Upper lobe of right lung (tissue), 1 donor: Measurements from ENCODE around the gene PPP4R4. TPM values are rescaled to one million over a fixed set of nuclear protein-coding genes. Genes with fewer than 3 reads are reported as not detected.
"Not testable (repeated sequence)": the region's sequence is repeated elsewhere in the genome, so short reads cannot be mapped to it uniquely, and the experiment has no call there.

ENCODE experiments used
- ATAC-seq: fragments of 200-7000 bp; cut with Tn5 transposase; one replicate; pipeline ENCODE4 v1.9.1; 2020; ENCODE audit warnings: mild to moderate bottlenecking, moderate library complexity
- DNase-seq: peaks from one replicate; pipeline ENCODE4 v3.0.0-alpha.2; 2020
- H3K27ac ChIP-seq: fragments of 200-600 bp; one replicate; pipeline ENCODE4 v1.8.0; 2022
- H3K27me3 ChIP-seq: fragments of 200-600 bp; one replicate; pipeline ENCODE4 v1.8.0; 2022; ENCODE audit warnings: mild to moderate bottlenecking
- H3K36me3 ChIP-seq: fragments of 200-600 bp; one replicate; pipeline ENCODE4 v1.8.0; 2022
- H3K4me1 ChIP-seq: fragments of 200-600 bp; one replicate; pipeline ENCODE4 v1.8.0; 2022
- H3K4me3 ChIP-seq: fragments of 200-600 bp; one replicate; pipeline ENCODE4 v1.8.0; 2022; ENCODE audit warnings: mild to moderate bottlenecking
- H3K9me3 ChIP-seq: fragments of 200-600 bp; one replicate; pipeline ENCODE4 v1.8.0; 2022
- intact Hi-C: fragments of 100-400 bp; cut with DNase I; formaldehyde crosslinking; loops from one replicate; pipeline ENCODE4 v1.11.0; 2022
- total RNA-seq: library from RNA; stranded (reverse); fragmentation: NEBNext Ultra II Directional; extraction: Animal tissue kit (Norgen Biotek cat#: 25700); gene quantifications from one replicate; pipeline ENCODE4 v1.2.1, GENCODE V29; 2021
- TF ChIP-seq, protein P1 (sequence below): fragments of 200-600 bp; IDR thresholded peaks from one replicate; pipeline ENCODE4 v1.8.0; 2022; ENCODE audit warnings: antibody characterized with exemption
- donor health status: DM: no; HTN: yes; CAD: no; lungs with severe emphysema.

The PPP4R4 gene
- total RNA-seq, 1 donor from 2014 or later: 2.2 TPM

DNA sequence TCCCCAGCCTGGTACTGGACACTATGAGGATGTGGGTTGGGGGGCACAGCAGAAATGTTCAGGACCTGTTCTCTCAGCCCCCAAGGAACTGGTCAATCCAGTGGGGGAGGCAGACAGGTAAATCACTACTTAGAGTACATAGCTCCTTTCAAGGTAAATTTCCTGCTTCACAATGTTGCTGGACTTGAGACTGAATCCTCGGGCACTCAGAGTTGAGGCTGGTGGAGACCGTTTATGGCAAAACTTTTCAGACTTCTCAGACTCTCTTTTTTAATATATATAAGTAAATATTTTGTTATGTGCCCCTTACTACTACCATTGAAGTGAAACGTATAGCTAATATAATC, 119.4 kb downstream of the PPP4R4 start:
- intact Hi-C loops: no loop called here
- Histone ChIP-seq H3K4me3 (no peak overlapping the region), H3K9me3 (no peaks in the 10 kb centered on the region), H3K27ac (no peak overlapping the region), H3K4me1 (no peaks in the 10 kb centered on the region), H3K27me3 (no peaks in the 10 kb centered on the region), H3K36me3 (no peaks in the 10 kb centered on the region)
- TF ChIP-seq, protein P1, sequence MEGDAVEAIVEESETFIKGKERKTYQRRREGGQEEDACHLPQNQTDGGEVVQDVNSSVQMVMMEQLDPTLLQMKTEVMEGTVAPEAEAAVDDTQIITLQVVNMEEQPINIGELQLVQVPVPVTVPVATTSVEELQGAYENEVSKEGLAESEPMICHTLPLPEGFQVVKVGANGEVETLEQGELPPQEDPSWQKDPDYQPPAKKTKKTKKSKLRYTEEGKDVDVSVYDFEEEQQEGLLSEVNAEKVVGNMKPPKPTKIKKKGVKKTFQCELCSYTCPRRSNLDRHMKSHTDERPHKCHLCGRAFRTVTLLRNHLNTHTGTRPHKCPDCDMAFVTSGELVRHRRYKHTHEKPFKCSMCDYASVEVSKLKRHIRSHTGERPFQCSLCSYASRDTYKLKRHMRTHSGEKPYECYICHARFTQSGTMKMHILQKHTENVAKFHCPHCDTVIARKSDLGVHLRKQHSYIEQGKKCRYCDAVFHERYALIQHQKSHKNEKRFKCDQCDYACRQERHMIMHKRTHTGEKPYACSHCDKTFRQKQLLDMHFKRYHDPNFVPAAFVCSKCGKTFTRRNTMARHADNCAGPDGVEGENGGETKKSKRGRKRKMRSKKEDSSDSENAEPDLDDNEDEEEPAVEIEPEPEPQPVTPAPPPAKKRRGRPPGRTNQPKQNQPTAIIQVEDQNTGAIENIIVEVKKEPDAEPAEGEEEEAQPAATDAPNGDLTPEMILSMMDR: no peak
- ATAC-seq (no peak), DNase-seq (no peak)

DNA sequence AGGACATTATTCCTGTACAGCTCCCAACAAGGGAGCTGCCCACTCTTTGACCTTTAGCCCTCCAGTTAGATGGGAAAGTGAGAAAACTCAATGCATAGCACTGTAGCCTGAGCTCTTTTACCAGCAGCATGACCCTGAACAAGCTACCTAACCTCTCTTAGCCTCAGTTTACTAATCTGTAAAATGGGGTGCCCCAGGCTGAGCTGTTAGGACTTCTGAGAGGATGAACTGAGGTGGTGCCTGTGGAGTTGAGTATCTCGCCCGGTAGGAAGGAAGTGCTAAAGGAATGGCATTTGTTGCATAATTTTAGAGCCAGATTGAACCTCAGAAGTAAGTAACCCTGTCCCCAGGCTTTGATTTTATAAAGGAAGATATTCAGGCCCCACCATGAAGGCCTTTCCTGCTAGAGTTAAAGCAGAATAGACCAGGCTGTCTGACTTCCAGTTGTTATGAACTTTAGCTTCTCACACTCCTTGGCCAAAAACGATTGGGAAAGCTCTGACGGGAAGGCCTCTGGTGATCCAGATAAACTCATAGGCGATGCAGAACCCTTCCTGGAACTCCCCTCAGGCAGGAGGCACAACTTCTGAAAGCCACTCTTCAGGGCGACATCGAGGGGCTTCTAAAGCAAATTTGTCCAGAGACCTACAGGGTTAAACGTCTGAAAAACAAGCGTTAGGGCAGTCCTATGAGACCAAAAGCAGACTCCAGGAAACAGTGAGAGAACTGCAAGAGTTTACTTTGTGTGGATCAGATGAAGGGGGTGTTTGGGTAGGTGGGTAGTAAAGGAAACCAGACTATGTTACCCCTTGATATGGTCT, 121.4 kb downstream of the PPP4R4 start:
- no peak overlapping the region for H3K27ac ChIP-seq
- intact Hi-C loops: no loop called here

DNA sequence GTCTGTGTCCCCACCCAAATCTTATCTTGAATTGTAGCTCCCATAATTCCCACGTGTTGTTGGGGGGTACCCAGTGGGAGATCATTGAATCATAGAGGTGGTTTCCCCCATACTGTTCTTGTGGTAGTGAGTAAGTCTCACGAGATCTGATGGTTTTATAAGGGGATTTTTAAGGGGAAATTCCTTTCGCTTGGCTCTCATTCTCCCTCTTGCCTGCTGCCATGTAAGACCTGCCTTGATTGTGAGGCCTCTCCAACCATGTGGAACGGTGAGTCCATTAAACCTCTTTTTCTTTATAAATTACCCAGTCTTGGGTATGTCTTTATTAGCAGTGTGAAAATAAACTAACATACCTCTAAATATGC, 122.0 kb downstream of the PPP4R4 start:
- intact Hi-C loops, H3K9me3 ChIP-seq, ATAC-seq, DNase-seq, H3K27ac ChIP-seq, H3K4me1 ChIP-seq, H3K36me3 ChIP-seq, H3K4me3 ChIP-seq, H3K27me3 ChIP-seq: not testable (repeated sequence)

More for the DNA sequence above, 121.4 kb downstream of the PPP4R4 start:
- ATAC-seq: no peak
- Histone ChIP-seq H3K36me3 (no peaks in the 10 kb centered on the region), H3K4me3 (no peak overlapping the region), H3K4me1 (no peaks in the 10 kb centered on the region), H3K9me3 (no peaks in the 10 kb centered on the region), H3K27me3 (no peaks in the 10 kb centered on the region)
- no peak for DNase-seq
- TF ChIP-seq, protein P1: no peak

DNA sequence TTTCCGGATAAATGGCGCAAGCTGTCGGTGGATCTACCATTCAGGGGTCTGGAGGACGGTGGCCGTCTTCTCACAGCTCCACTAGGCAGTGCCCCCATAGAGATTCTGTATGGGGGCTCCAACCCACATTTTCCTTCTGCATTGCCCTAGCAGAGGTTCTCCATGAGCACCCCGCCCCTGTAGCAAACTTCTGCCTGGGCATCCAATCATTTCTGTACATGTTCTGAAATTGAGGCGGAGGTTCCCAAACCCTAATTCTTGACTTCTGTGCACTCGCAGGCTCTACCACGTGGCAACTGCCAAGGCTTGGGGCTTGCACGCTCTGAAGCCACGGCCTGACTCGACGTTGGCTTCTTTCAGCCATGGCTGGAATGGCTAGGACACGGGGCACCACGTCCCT, 124.0 kb downstream of the PPP4R4 start:
- DNase-seq (no peak), ATAC-seq (no peak)
- Histone ChIP-seq H3K36me3 (no peaks in the 10 kb centered on the region), H3K9me3 (no peaks in the 10 kb centered on the region), H3K4me3 (no peak overlapping the region), H3K4me1 (no peaks in the 10 kb centered on the region), H3K27ac (no peak overlapping the region), H3K27me3 (no peaks in the 10 kb centered on the region)
- intact Hi-C loops: no loop called here
- TF ChIP-seq, protein P1: no peak

DNA sequence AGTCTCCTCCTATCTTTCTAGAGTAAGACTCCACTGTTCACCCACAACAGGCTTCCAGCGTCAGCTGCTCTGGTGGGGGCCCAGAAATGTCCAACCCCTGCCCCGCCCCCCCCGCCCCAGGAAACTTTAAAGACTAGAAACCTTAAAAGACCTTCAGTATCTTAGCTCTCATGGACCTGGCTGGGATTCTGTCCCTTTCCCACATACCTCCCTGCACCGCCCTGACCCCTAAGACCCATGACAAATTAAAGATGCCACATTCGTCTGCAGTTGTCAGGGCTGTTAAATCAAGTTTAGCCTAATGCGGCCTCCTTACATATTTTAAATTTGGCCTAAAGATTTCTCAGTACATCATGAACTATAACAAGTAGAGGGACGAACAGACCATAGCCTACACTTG, 129.0 kb downstream of the PPP4R4 start:
- H3K9me3 ChIP-seq: peaks cover 3% of the 10 kb centered on the region
- no peak overlapping the region for H3K27ac ChIP-seq
- H3K36me3 ChIP-seq: no peaks in the 10 kb centered on the region
- ATAC-seq: no peak
- TF ChIP-seq, protein P1: no peak
- H3K27me3 ChIP-seq: no peaks in the 10 kb centered on the region
- DNase-seq: no peak
- no peaks in the 10 kb centered on the region for H3K4me1 ChIP-seq
- intact Hi-C loops: no loop called here
- H3K4me3 ChIP-seq: no peak overlapping the region

DNA sequence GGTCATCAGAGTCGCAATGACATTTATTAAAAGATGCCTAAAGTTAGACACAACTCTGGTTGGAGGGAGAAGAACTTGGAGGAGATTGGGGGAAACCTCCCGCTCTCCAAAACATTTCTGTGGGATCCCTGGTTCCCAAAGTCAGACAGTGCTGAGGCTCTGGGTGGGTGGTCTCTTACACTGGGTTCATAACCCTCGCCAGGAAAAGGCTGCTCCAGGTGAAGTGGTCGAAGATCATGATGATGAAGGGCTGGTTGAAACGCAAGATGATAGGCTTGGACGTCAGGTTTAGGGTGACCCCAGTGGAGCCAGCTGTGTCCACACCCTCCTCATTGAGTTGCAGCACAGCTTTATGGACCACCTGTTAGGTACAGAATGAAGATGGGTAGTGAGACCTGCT, 130.1 kb downstream of the PPP4R4 start:
- intact Hi-C loops: no loop called here
- H3K4me1 ChIP-seq: no peaks in the 10 kb centered on the region
- no peaks in the 10 kb centered on the region for H3K27me3 ChIP-seq
- no peak overlapping the region for H3K27ac ChIP-seq
- no peak overlapping the region for H3K4me3 ChIP-seq
- ATAC-seq: no peak
- no peak for DNase-seq
- TF ChIP-seq, protein P1: no peak
- H3K36me3 ChIP-seq: no peaks in the 10 kb centered on the region
- H3K9me3 ChIP-seq: peaks cover 3% of the 10 kb centered on the region
